NCI-H82 (cell line): ENCODE data around the gene PRLR.

ENCODE experiments used
- DNase-seq: peaks from one replicate; lab custom pipeline; 2025; lab: John Stamatoyannopoulos, UW

The PRLR gene

GRCh38 chr5:35159370-35159742, 70.9 kb downstream of the PRLR start:
- no peak for DNase-seq

- no peak for DNase-seq
Measured at GRCh38 chr5:35158622-35159369, 71.5 kb downstream of the PRLR start.

DNA sequence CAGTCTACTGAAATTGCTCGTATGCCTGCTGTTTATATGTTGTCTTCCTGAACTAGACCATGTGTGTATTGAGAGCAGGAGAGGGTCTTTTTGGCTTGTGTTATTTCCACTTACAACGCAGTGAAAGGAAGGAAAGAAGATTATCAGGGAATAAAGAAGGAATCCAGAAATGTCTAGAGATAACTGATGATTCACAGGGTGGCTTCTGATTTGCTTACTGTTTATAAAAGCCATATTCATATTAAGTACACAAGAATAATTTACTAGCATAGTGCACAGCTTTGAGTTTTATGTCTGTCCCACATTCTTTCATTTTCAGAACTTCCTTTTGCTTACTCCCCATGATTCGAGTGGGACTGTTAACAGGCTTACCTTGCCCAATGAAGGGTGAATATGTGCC, 72.1 kb downstream of the PRLR start:
- no peak for DNase-seq

DNA sequence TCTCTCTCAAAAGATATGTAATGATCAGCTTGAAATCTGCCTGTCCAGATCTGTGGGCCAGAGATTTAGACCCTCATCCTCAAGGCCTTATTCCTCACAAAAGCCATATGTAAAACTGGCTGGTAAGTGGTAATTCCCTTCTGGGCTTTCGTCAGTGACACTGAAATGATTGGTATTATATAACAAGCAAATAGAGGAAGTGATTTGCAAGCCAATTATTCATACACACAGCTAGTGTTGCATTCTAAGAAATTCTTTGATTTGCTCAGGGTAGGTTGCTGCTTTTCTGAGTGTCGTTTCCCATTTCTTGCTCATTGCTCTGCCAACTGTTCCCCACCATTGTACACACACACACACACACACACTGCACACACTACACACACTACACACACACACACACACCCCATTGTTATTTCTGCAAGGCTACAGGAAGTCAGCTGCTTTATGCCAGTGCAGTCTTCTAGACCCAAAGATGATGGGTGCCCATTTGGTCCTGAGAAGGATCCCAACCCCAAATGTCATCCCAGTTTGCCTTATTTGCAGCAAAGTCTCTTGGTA, 76.8 kb downstream of the PRLR start:
- DNase-seq: no peak

GRCh38 chr5:35152733-35153132, 77.6 kb downstream of the PRLR start:
- DNase-seq: no peak

- no peak for DNase-seq
Measured at GRCh38 chr5:35151146-35151920, 79.0 kb downstream of the PRLR start.

- DNase-seq: no peak
Measured at GRCh38 chr5:35149041-35149440, 81.2 kb downstream of the PRLR start.

DNA sequence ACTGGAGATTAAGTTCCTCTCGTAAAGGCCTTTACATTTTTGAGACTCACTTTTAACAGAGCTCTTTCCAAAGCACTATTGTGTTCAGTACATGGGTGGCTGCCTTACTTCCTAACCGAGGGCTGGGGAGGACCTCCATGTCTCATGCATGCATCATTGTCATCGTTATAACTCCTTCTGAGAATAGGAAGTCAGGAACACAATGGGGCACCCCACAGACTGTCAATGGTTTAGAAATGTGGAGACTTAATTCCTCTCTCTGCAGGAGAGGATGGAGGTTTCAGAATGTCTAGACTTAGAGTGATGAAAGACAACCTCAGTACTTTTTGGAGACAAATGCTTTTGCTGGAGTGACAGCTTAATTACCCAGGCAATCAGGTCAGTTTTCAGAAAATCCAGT, 83.9 kb downstream of the PRLR start:
- DNase-seq: no peak

- no peak for DNase-seq
Measured at GRCh38 chr5:35145691-35146317, 84.5 kb downstream of the PRLR start.

DNA sequence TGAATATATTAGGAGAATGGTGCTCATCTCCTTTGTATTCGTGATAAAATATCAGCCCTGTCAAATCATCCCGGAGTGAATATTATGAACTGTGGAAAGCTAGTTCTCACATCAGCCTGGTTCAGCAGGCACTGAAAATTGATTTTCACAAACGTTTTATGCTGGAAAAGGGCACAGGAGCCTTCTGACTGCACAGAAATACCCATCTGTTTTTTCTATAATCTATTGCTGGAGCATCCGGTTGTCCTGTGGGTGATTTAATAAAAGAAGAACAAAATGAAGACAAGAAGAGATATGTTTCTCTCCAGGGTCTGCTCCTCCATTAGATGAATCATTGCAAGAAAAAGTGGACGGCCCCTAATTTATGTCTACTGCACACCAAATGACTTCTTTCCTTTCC, 85.3 kb downstream of the PRLR start:
- DNase-seq: no peak

DNA sequence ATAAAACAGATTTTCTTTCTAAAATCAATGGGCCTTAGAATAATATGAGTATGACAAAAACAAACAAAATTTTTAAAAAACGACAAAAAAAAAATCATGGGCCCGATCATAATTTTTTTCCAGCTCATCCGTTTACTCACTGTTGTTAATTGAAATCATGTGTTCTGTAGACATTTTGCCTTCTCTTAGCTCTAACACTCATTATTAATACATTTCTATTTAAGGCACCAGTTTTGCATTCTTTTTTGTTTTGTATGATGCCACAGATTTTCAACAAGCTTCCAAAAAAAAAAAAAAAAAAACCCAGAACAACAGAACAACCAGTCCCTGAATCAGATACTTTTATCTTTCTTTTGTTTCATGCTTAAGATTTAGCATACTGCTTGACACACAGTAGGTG, 86.4 kb downstream of the PRLR start:
- no peak for DNase-seq

DNA sequence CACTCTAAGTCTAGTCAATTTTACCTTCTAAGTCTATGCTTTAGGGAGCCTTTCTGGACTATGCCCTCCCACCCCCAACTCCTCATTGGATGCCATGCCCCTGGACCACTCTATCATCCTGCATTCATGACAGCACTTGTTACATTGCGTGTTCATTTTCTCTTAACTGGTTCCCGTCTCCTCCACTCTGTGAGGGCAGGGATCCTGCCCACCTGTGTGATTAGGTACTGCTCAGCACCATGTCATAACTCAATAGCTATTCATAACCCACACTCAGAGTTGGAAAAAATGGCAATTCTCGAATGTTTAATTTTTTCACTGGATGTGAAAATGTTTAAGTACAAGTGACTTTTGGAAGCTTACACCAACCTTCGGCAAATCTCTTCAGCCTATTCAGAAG, 88.5 kb downstream of the PRLR start:
- DNase-seq: no peak

GRCh38 chr5:35138232-35138631, 92.1 kb downstream of the PRLR start:
- no peak for DNase-seq

DNA sequence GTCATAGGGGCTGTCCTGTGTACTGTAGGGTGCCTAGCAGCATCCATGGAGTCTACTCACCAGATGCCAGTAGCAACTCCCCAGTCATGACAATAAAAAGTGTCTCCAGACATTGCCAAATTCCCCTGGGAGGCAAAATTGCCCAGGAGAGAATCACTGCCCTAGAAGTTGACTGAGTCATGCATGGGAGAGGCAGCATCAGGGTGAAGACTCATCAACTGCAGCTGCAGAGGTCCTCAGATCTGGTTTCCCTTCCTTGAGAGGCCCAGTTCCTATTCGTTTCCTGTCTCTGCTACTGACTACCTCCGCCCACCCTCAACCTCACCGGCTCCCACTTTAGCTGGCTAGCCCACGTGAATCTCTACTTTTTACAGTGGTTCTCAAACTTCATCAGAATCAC, 93.9 kb downstream of the PRLR start:
- DNase-seq: no peak

GRCh38 chr5:35135239-35135700, 95.0 kb downstream of the PRLR start:
- no peak for DNase-seq

- no peak for DNase-seq
Measured at GRCh38 chr5:35134278-35135030, 95.8 kb downstream of the PRLR start.

DNA sequence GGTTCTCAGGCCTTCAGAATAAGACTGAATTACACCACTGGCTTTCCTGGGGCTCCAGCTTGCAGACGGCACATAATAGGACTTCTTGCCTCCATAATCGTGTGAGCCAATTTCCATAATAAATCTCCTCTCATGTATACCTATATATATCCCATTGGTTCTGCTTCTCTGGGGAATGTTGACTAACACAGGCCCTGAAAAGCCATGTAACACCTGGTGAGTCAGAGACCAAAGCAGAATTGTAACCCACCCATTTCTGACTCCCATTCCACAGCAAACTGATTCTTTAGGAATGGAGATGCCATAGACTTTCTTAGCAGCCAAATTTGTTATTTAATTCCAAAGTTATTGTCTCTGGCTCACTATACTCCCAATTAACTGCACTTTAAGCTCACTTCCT, 97.1 kb downstream of the PRLR start:
- DNase-seq: no peak

- DNase-seq: no peak
Measured at GRCh38 chr5:35131723-35132122, 98.6 kb downstream of the PRLR start.

DNA sequence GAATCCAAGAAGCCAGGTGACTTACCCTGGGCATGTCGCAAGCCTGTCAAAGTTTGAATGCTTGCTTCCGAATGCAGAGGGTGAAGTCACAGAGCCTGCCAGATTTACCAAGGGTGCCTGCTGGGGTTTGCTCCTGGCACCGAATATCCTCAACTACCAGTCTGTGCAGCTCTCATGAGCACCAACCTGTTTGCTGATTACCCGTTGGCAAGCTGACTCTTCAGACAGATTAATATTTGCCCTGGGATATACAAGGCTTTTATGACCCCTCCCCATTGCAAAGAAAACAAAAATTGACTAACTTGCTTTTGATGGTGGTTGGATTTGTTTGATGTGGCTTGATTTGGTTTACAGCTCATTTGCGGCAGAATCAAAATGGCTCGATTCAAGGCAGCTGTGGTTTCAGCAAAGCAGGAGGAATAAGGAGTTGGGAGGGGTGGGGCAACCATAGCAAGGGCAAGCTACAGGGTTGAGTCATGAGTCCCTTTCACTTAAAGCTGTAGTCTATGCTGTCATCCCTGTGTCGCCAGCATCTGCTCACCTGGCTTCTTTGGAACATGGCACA, 100.3 kb downstream of the PRLR start:
- no peak for DNase-seq

DNA sequence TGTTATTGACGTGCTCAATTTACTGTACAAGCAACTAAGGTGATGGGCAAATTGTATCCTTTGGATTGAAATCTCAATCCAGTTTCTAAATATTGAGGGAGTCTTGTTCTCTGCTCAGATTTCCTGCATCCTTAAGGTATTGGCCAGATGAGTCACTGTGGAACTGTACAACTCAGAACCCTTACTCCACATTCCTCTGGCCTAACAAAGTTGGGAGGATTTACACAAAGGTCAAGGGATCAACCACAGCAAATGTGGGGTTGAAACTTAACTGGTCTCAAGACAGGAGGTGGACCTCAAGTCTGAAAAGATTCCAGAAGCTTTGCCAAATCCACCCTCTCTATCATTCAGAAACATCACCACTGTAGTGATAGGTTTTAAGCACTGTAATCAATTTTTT, 101.0 kb downstream of the PRLR start:
- no peak for DNase-seq

DNA sequence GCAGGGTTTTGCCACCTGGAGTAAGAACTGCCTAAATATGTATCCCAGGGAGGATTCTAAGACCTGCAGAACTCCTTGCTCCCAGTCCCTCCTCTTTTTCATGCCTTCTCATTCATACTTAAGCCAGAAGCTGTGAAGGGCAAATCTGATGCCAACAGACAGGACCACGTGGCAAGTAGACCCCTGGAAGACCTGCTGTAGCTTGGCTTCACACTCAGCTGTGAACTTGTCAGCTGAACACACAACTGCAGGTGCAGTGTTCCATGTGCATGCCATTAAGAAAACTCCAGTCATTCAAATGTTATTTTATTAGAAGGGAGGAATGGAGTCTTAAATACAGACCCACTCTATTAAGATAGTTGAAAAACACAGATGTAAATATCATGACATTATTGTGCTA, 103.3 kb downstream of the PRLR start:
- DNase-seq: no peak

DNA sequence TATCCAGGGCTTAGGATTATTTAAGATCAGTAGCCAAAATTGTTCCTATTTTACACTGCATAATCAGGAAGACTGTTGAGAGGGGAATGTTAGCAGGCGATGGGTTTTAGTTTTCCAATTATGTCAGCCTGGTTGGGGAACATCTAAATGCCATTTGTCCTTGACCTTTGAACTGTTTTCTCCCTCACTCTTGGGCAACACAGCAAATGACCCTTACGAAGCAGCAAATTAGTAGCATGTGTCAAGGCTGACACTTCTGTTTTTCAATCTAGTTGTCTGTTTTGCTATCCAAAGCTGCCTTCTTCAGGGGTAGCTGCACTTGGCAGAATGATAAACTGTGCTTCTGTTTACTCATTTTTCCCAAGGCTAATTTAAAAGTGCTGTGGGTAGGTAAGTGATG, 104.5 kb downstream of the PRLR start:
- DNase-seq: no peak
